SHP77 treated with DMSO at 0.1 percent for 48 hours (cell line): ENCODE results near the gene RASGRF2.
"Not testable (repeated sequence)": the region's sequence is repeated elsewhere in the genome, so short reads cannot be mapped to it uniquely, and the experiment has no call there.

Experiments used
- DNase-seq: peaks from one replicate; lab custom pipeline; 2025; lab: John Stamatoyannopoulos, UW

RASGRF2 gene

DNA sequence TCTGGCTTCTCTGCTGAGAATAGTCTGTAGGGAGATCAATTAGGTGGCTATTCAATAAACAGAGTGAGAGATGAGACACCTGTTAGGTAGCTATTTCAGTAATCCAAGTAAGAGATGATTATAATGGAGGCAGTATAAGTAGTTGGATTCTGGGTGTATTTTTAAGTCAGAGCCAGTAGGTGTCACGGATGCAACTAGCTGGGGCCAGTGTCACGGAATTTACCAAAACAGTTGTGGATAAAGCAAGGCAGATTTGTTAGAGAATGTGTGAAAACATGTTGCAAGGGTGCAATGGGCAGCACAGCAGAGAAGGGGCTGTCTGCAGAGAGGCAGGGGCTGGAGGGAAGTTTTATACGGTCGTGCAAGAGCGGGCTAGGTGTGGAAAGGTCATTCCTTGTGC lies 114.9 kb downstream of the RASGRF2 start:
- DNase-seq, result no peak

- DNase-seq, result no peak
Observed at GRCh38 chr5:81077105-81077504, 116.9 kb downstream of the RASGRF2 start.

DNA sequence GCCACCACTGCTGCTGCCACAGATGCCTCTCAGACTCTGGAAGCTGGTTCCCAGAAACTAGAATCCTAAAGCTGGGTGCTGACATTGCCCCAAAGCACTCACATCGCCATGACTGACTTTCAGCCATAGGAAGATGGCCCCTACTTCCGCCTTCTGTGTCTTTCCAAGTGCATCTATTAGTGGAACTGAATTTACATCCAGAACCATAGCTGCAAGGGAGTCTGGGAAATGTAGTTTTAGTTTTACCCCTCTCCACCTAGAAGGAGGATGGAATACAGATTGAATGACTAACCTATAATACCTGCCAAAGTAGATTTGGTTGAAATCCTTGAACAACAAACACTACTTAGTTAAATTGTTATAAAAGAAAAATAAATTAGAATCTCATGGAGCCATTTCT lies 118.8 kb downstream of the RASGRF2 start:
- no peak for DNase-seq

DNA sequence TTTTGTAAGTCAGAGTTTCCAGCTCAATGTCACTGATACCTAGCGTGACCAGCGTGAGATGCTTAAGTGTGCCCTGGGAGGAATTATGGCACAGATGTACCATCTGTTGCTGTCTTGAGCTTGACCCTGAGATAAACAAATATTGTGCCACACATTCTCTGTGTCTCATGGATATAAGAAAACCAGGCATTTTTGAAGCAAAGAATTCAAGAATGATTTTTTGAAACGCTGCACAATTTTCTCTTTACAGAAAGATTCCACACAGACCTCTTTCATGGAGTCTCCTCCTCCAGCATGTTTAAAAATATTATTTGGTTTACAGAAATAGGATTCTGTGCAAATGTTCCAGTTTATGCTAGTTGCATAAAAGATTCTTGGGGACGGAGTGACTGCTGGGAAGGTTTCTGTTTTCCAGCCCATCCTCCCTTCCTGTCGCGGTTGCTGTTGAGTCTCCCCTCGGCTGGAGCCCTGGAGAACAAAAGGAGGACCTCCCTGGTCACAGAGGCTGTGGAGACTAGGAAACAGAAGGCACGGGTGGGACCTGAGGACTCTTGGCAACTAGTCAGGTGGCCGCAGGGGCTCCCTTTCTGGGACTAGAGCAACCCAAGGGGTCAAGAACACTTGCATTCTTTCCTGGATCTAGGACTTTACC lies 120.8 kb downstream of the RASGRF2 start:
- DNase-seq, result no peak

GRCh38 chr5:81081461-81081835 lies 121.3 kb downstream of the RASGRF2 start:
- no peak for DNase-seq

GRCh38 chr5:81086881-81087281 lies 126.7 kb downstream of the RASGRF2 start:
- DNase-seq, result no peak

GRCh38 chr5:81091199-81091598 lies 131.0 kb downstream of the RASGRF2 start:
- DNase-seq, result no peak

DNA sequence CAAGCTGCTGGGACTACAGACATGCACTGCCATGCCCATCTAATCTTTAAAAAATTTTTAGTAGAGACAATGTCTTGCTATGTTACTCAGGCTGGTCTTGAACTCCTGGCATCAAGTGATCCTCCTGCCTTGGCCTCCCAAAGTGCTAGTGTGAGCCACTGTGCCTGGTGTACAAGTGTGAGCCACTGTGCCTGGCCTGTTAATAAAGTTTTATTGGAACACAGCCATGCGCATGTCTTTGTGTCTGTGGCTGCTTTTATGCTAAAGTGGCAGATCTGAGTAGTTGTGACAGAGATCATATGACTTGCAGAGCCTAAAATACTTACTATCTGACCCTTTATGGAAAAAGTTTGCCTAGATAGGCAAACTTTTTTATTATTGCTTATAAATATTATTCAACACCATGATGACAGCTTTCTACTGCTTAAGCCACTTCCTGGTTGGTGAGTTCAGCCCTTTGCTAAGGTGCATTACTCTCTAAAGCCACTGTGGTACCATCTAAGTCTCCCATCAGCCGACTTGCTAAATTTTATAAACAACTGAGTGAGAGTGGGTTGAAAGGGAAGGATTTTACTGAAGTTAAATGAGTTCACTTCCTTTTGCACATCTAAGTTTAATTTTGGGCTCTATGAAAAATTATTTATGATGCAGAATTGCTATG lies 133.5 kb downstream of the RASGRF2 start:
- no peak for DNase-seq

DNA sequence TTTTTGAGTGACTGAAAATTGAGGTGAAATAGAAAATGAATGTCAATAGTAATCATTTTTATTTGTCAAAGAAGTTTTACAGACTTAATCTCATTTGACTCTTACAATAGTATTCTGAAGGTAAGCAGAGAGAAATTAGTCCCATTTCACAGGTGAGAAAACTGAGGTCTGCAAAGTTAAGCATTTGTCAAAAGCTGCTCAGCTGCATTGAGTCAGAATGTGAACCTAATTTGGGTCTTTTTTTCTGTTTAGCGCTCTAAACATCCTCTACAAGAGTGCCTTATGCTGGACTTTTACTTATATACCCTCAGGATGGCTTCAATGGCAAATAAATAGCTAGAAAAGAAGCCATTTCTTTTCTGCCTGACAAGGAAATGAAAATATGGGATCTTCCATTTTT lies 135.7 kb downstream of the RASGRF2 start:
- DNase-seq, result no peak

GRCh38 chr5:81097713-81098112 lies 137.6 kb downstream of the RASGRF2 start:
- DNase-seq, result no peak

GRCh38 chr5:81105261-81105877 lies 145.2 kb downstream of the RASGRF2 start:
- no peak for DNase-seq

DNA sequence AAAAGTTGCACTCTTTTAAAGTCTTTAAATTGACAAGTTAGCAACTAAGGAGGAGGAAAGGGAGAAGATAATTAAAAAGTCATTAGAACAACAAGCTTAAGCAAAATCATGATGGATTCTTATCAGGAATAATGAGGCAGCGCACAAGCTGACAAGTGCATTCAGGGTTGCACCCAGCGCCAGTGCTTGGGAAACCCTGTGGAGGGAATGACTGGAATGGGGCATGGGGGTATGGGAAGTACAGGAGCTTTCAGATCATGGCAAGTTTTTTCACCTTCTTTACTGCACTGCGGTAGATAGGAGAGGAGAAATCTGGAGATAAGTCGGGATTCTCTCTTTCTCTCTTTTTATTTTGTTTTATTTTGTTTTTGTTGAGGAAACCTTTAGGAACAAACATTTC lies 155.1 kb downstream of the RASGRF2 start:
- DNase-seq, result no peak

- no peak for DNase-seq
Observed at GRCh38 chr5:81117566-81117965, 157.4 kb downstream of the RASGRF2 start.

GRCh38 chr5:81121273-81121672 lies 161.1 kb downstream of the RASGRF2 start:
- DNase-seq, result no peak

- DNase-seq, result no peak
Observed at GRCh38 chr5:81121836-81122630, 161.9 kb downstream of the RASGRF2 start.

DNA sequence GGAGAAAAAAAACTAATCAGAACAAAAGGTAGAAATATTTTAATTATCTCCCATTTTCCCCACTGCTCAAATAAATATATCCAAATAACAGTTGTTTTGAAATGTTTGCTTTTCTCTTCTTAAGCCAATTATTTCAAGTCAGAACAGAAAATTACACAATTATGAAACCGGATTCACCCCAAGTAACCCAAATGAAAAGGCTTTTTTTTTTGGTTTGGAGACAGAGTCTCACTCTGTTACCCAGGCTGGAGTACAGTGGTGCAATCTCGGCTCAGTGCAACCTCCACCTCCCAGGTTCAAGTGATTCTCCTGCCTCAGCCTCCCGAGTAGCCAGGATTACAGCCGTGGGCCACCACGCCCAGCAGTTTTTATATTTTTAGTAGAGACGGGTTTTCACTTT lies 164.5 kb downstream of the RASGRF2 start:
- DNase-seq, result not testable (repeated sequence)

GRCh38 chr5:81125959-81126358 lies 165.8 kb downstream of the RASGRF2 start:
- DNase-seq, result no peak

DNA sequence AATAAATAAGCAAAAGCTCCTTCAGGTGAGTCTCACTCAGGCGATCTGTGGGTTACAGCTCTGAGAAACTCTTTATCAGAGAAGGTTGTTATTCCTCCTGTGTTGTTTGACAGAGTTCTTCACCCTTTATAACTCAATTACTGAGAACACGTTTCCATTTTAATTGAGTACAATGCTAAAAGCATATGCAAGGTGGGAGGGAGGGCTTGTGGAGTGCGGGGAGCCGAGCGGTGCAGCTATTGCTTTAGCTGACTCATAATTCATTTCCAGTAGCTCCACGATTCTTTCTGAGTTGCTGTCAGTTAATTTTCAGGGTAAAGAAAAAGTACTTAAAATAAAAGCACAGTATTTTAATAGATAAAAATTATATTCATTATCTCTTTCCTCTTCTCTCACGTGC lies 168.3 kb downstream of the RASGRF2 start:
- no peak for DNase-seq

GRCh38 chr5:81132381-81132780 lies 172.2 kb downstream of the RASGRF2 start:
- DNase-seq, result no peak

GRCh38 chr5:81134066-81134465 lies 173.9 kb downstream of the RASGRF2 start:
- DNase-seq, result no peak

DNA sequence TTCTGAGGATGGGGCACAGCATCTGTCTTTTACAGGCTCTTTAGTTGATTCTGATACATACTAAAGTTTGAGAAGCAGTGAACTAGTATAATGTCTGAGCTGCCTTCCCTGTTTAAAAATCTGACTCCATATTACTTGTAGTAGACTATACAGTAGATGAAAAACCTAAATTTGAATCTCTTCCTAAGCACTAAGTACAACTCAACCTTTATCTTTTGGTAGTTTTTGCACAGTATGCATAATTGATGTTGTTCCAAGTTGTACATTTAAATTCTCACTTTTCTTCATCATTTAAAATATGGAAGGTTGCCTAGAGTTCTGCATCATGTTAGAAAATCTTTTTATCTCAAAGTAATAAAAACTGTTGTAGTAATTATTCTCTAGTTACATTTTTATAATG lies 174.4 kb downstream of the RASGRF2 start:
- DNase-seq, result no peak

DNA sequence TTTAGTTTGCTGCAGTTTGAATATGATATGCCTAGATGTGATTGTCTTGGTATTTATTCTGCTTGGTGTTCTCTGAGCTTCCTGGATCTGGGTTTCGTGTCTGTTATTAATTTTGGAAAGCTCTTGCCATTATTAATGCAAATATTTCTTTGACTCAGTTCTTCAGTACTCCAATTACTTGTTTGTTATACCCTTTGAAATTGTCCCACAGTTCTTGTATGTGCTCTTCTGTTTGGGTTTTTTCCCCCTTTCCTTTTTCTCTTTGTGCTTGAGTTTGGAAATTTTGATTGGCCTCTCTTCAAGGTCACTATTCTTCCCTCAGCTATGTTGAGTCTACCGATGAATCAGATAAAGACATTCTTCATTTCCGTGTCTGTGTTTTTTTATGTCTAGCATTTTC lies 176.4 kb downstream of the RASGRF2 start:
- DNase-seq, result no peak

DNA sequence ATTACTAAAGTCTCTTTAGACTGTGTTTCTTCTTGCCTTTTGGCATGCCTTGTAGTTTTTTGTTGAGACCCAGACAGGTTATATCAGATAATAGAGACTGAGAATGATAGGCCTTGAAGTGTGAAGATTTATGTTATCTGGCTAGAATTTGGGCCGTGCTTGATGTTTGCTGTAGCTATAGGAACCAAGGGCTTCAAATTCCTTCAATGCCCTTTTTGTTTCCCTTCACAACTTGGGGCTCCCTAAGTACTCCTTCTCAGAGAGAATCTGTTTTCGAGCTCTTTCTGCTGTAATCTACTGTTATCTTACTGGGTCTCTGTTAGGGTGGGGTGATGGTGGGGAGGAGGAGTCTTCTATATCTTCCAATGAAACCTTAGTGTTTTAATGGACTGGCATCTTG lies 177.7 kb downstream of the RASGRF2 start:
- no peak for DNase-seq
